HepG2 (cell line): ENCODE results near the gene VIM. TPM values are rescaled to one million over a fixed set of nuclear protein-coding genes. Genes with fewer than 3 reads are reported as not detected.
A peak's percentile ranks its signal among the peaks of the same experiment; 100 is the strongest.

Source experiments
- ATAC-seq: fragments of 200-7000 bp; cut with Tn5 transposase; 3 replicates; pipeline ENCODE4 v1.9.1; 2020; ENCODE audit warnings: mild to moderate bottlenecking, moderate library complexity
- BruUV-seq: library from RNA; stranded (reverse); fragments of 400-500 nt; replicated peaks from 2 replicates; lab custom pipeline; 2021; lab: Mats Ljungman, UMichigan
- CTCF ChIA-PET: fragments of 300-600 bp; formaldehyde crosslinking; extraction: SDS; loops from one replicate; lab custom pipeline; 2021; ENCODE audit warnings: low total read pairs, inconsistent platforms, low intra/inter-chr PET ratio; lab: Yijun Ruan, JAX
- POLR2A ChIA-PET: fragments of 350-600 bp; sonication (Branson Sonifier 250); formaldehyde crosslinking; loops from one replicate; lab custom pipeline; 2020; ENCODE audit warnings: antibody characterized with exemption, inconsistent platforms; lab: Yijun Ruan, JAX
- DNase-seq: peaks from one replicate; pipeline ENCODE4 v3.0.0-alpha.2; 2015; ENCODE audit warnings: low spot score
- FAIRE-seq: peaks from 3 replicates; lab custom pipeline; 2011; peaks lifted over from hg19 to GRCh38; lab: Jason Lieb, UNC
- H2AFZ ChIP-seq: one replicate; pipeline ENCODE4 v1.6.1; 2011; ENCODE audit warnings: low read length, inconsistent platforms
- H3K27ac ChIP-seq: fragments of 300-600 bp; 3 replicates; pipeline ENCODE4 v1.8.0; 2011; ENCODE audit warnings: mixed run types, mild to moderate bottlenecking, mixed read lengths, low read length, inconsistent platforms; ENCODE audit not compliant: insufficient read depth; ENCODE audit errors: extremely low read length
- H3K27me3 ChIP-seq, 2 experiments: fragments of 200-600 bp in 1 of 2; 2 replicates in 1 of 2; 3 replicates in 1 of 2; pipeline versions ENCODE4 v1.6.0 to v1.8.0; 2011; ENCODE audit warnings: low read length in 2 of 2, mild to moderate bottlenecking in 2 of 2, moderate library complexity in 2 of 2, inconsistent platforms in 1 of 2; ENCODE audit not compliant: insufficient read depth in 2 of 2, control insufficient read depth in 1 of 2
- H3K36me3 ChIP-seq, 2 experiments: fragments of 200-600 bp in 1 of 2; replicated peaks in 1 of 2; 2 replicates in 1 of 2; 3 replicates in 1 of 2; pipeline versions ENCODE4 v1.5.1 to v1.8.0; 2011; ENCODE audit warnings: low read length in 2 of 2, inconsistent platforms in 1 of 2; ENCODE audit not compliant: insufficient read depth in 2 of 2, control insufficient read depth in 1 of 2
- H3K4me1 ChIP-seq: 2 replicates; pipeline ENCODE4 v1.5.1; 2012; ENCODE audit warnings: low read length, inconsistent platforms; ENCODE audit not compliant: insufficient read depth
- H3K4me2 ChIP-seq: 2 replicates; pipeline ENCODE4 v1.6.0; 2011; ENCODE audit warnings: low read depth, low read length, inconsistent platforms
- H3K4me3 ChIP-seq, 3 experiments: fragments of 200-600 bp in 1 of 3; sonication (generic), shearing (Covaris generic) in 1 of 3; replicated peaks in 1 of 3; 2 replicates each; pipeline ENCODE4 v1.5.1; 2011 to 2016; ENCODE audit warnings: low read length in 3 of 3, inconsistent platforms in 2 of 3, low read depth in 2 of 3, mild to moderate bottlenecking in 2 of 3, control low read depth in 1 of 3, mixed read lengths in 1 of 3; ENCODE audit not compliant: insufficient read depth in 1 of 3
- H3K79me2 ChIP-seq: one replicate; pipeline ENCODE4 v1.6.1; 2011; ENCODE audit warnings: low read length, inconsistent platforms; ENCODE audit not compliant: insufficient read depth
- H3K9ac ChIP-seq: 2 replicates; pipeline ENCODE4 v1.6.0; 2011; ENCODE audit warnings: mild to moderate bottlenecking, low read depth, low read length, inconsistent platforms; ENCODE audit not compliant: insufficient read depth
- H3K9me3 ChIP-seq: 2 replicates; pipeline ENCODE4 v1.5.1; 2012; ENCODE audit warnings: mild to moderate bottlenecking, low read length
- H4K20me1 ChIP-seq: 2 replicates; pipeline ENCODE4 v1.6.0; 2011; ENCODE audit warnings: inconsistent platforms, mild to moderate bottlenecking, low read length, moderate library complexity; ENCODE audit not compliant: insufficient read depth
- CEBPB ChIP-seq: IDR thresholded peaks from 2 replicates; pipeline ENCODE4 v1.6.1; 2011; ENCODE audit warnings: low read depth, low read length, improper control_type of control experiment, borderline replicate concordance
- CENPT ChIP-seq: sonication (generic); formaldehyde crosslinking; IDR thresholded peaks from 2 replicates; pipeline ENCODE4 v1.8.0; 2022; ENCODE audit warnings: low read depth, mild to moderate bottlenecking, moderate library complexity, missing genetic modification reagents
- GTF3A ChIP-seq: sonication (generic); formaldehyde crosslinking; conservative IDR thresholded peaks from 2 replicates; pipeline ENCODE4 v1.4.0; 2020; ENCODE audit warnings: mild to moderate bottlenecking, missing genetic modification reagents
- IKZF4 ChIP-seq: sonication (generic); formaldehyde crosslinking; IDR thresholded peaks from 2 replicates; pipeline ENCODE4 v1.5.1; 2020; ENCODE audit warnings: borderline replicate concordance, mild to moderate bottlenecking, low read depth, missing genetic modification reagents; ENCODE audit errors: not compliant biosample characterization
- KAT8 ChIP-seq: IDR thresholded peaks from 2 replicates; pipeline ENCODE4 v1.6.1; 2016; ENCODE audit warnings: missing genetic modification reagents, missing compliant biosample characterization
- MAFF ChIP-seq: IDR thresholded peaks from 2 replicates; pipeline ENCODE4 v1.6.1; 2011; ENCODE audit warnings: low read depth, low read length, improper control_type of control experiment
- MAFK ChIP-seq, 2 experiments: IDR thresholded peaks in 1 of 2; conservative IDR thresholded peaks in 1 of 2; 2 replicates each; pipeline ENCODE4 v1.6.1; 2011; ENCODE audit warnings: improper control_type of control experiment in 2 of 2, low read length in 2 of 2
- NR2C2 ChIP-seq: sonication (generic); formaldehyde crosslinking; IDR thresholded peaks from 2 replicates; pipeline ENCODE4 v1.4.0; 2020; ENCODE audit warnings: missing genetic modification reagents, mild to moderate bottlenecking, moderate library complexity, borderline replicate concordance
- TBL1XR1 ChIP-seq: fragments of 150-350 bp; IDR thresholded peaks from 2 replicates; pipeline ENCODE4 v1.6.1; 2014; ENCODE audit warnings: borderline replicate concordance, low read length; ENCODE audit not compliant: partially characterized antibody
- ZNF652 ChIP-seq: IDR thresholded peaks from 2 replicates; pipeline ENCODE4 v1.6.1; 2016; ENCODE audit warnings: low read depth, borderline replicate concordance
- ZNF850 ChIP-seq: sonication (generic); formaldehyde crosslinking; conservative IDR thresholded peaks from 2 replicates; pipeline ENCODE4 v1.9.0; 2021; ENCODE audit warnings: mild to moderate bottlenecking, missing genetic modification reagents
- WGBS: methylation state at CpG from one replicate; pipeline ENCODE4 v1.1.6; 2017; ENCODE audit warnings: low lambda C conversion rate; 5-methylcytosine and 5-hydroxymethylcytosine counted together
- in situ Hi-C: cut with HindIII; loops from 2 replicates; pipeline ENCODE4 v1.10.0; 2017; ENCODE audit warnings: low pct_unique_long_range_greater_than_20kb; ENCODE audit not compliant: extremely low pct_ligation_motif_present
- intact Hi-C: fragments of 100-400 bp; cut with micrococcal nuclease; formaldehyde crosslinking; loops from one replicate; pipeline ENCODE4 v1.10.0; 2022; ENCODE audit not compliant: unreplicated experiment
- polyA plus RNA-seq, 8 experiments: library from polyadenylated mRNA; depleted of rRNA in 3 of 8; stranded (reverse) in 7 of 8; unstranded in 1 of 8; fragments of >200 nt; fragmentation: Illumina TruSeq in 4 of 8; extraction: Trizol in 4 of 8; gene quantifications; 2 replicates each; pipeline versions ENCODE4 v1.2.1 to v1.2.3, GENCODE V29; 2011 to 2016; ENCODE audit warnings: low read depth in 4 of 8, missing spikeins in 1 of 8, mixed read lengths in 1 of 8; ENCODE audit not compliant: insufficient read depth in 1 of 8
- total RNA-seq, 5 experiments: library from RNA; depleted of rRNA; stranded (reverse); fragments of >200 nt; fragmentation: Illumina TruSeq; extraction: Trizol; gene quantifications; 2 replicates each; pipeline ENCODE4 v1.2.3, GENCODE V29; 2016; ENCODE audit warnings: low read depth in 1 of 5
- TF ChIP-seq, protein P1 (sequence below): sonication (generic); formaldehyde crosslinking; IDR thresholded peaks from 2 replicates; pipeline ENCODE4 v1.4.0; 2020; ENCODE audit warnings: missing genetic modification reagents, borderline replicate concordance

The VIM gene
- total and polyA plus RNA-seq, 2 of the 13 experiments (the other 11 are each of a cell fraction or from before 2014, with no cell fraction given): not detected

DNA sequence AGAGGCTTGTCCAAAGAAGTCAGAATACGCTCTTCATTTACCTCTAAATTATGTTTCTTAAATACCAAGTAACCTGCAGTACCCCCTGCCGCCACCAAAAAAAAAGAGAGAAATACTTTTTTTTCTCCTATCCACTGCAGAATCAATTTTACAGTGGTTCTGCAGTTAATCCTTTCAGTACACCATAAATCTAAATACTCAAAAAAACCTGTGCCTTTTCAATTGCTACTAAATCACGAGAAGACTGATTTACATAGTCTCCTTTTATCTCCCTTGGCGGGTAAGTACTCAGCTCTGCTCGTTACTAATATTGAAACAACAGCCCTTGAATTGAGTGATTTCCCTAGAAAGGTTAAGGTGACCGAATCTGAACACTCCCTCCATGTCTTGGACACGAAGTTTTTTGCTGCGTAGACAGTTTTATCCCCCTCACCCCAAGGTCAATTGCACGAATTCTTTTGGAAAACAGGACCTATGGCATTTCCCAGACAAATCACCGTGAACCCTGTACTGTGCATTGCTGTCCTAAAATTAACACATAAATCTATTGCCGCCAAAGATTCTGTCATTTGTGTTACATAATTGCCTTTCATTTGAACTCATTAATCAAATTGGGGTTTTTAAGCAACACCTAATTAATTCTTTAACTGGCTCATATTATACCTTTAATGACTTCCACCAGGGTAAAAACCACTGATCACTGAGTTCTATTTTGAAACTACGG is 512 bp upstream of the VIM start:
- ChIA-PET POLR2A (no interaction called here), CTCF (no interaction called here)
- Histone ChIP-seq H3K27me3 (no peaks in the 10 kb centered on the region), H3K36me3 (no peaks in the 10 kb centered on the region), H3K4me3 (no peak overlapping the region), H4K20me1 (no peaks in the 10 kb centered on the region), H2AFZ (no peak overlapping the region), H3K27ac (no peak overlapping the region), H3K9me3 (no peaks in the 10 kb centered on the region), H3K4me2 (peak overlapping the region; percentile 22; the same call in 1 of the 2 replicates), H3K9ac (no peak overlapping the region), H3K79me2 (no peaks in the 10 kb centered on the region), H3K4me1 (peaks cover 17% of the 10 kb centered on the region; the same call in 1 of the 2 replicates)
- whole genome bisulfite sequencing: 24% methylated on average over 12 of the region's 12 CpGs
- peak; percentile 73 for ATAC-seq
- DNase-seq: no peak
- in situ Hi-C loops (loop anchor here (25.0 kb wide), 1 partner anchor 1365 kb away; the partner anchor contains the start of gene MINDY3), intact Hi-C loops (no loop called here)
- no TSS peak for BruUV-seq
- FAIRE-seq: no peak
- TF ChIP-seq ZNF652 (CRISPR knock-in tag) (no peak), MAFK (conservative IDR thresholded peaks at IDR 0.05 in 1 of 2, IDR thresholded peaks at IDR 0.05 in 1 of 2; ENCODE audit: low read length in 2 of 2) (peak; percentile 93 to 96), MAFF (peak; percentile 94)

GRCh38 chr10:17229016-17229716 is 1.1 kb downstream of the VIM start:
- ChIA-PET POLR2A (no interaction called here), CTCF (no interaction called here)
- Histone ChIP-seq H3K27me3 (no peaks in the 10 kb centered on the region), H3K79me2 (no peaks in the 10 kb centered on the region), H3K36me3 (no peaks in the 10 kb centered on the region), H3K4me3 (no peak overlapping the region), H3K9me3 (no peaks in the 10 kb centered on the region), H4K20me1 (no peaks in the 10 kb centered on the region), H3K4me1 (peaks cover 17% of the 10 kb centered on the region; the same call in 1 of the 2 replicates), H3K27ac (no peak overlapping the region), H2AFZ (no peak overlapping the region), H3K4me2 (no peak overlapping the region), H3K9ac (no peak overlapping the region)
- ATAC-seq (no peak), DNase-seq (no peak), FAIRE-seq (no peak)
- 96% methylated on average over 72 of the region's 72 CpGs for WGBS
- intact Hi-C loops (no loop called here), in situ Hi-C loops (loop anchor here (25.0 kb wide), 1 partner anchor 1367 kb away; the partner anchor contains the start of gene MINDY3)
- no TSS peak for BruUV-seq
- TF ChIP-seq TBL1XR1 (no peak), CENPT (CRISPR knock-in tag) (no peak), IKZF4 (CRISPR knock-in tag) (no peak), KAT8 (no peak), ZNF850 (CRISPR knock-in tag) (no peak), CEBPB (no peak), NR2C2 (CRISPR knock-in tag) (no peak), GTF3A (CRISPR knock-in tag) (no peak)
- TF ChIP-seq, protein P1, sequence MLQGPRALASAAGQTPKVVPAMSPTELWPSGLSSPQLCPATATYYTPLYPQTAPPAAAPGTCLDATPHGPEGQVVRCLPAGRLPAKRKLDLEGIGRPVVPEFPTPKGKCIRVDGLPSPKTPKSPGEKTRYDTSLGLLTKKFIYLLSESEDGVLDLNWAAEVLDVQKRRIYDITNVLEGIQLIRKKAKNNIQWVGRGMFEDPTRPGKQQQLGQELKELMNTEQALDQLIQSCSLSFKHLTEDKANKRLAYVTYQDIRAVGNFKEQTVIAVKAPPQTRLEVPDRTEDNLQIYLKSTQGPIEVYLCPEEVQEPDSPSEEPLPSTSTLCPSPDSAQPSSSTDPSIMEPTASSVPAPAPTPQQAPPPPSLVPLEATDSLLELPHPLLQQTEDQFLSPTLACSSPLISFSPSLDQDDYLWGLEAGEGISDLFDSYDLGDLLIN (CRISPR knock-in tag): no peak
